ENCODE results near the gene MYBPC3. TPM values are rescaled to one million over a fixed set of nuclear protein-coding genes. Genes with fewer than 3 reads are reported as not detected.

The MYBPC3 gene
- total and polyA plus RNA-seq, 10 of the 15 experiments (the other 5 are each of a cell fraction or from before 2014, with no cell fraction given) = 0.03 to 0.08 (median 0.03) TPM; not detected in 7

GRCh38 chr11:47394322-47395222 is 42.1 kb upstream of the MYBPC3 start:
- peak overlapping the region; percentile 72 for H3K4me2 ChIP-seq (ENCODE audit: control insufficient read depth, insufficient read depth)
- FAIRE-seq = peak; percentile 89
- peak in 1 of 2 experiments; percentile 61; a peak in 1 of 3 replicates for TF ChIP-seq EGR1 (IDR thresholded peaks at IDR 0.05; ENCODE audit: borderline replicate concordance in 1 of 2, low read depth in 2 of 2, low read length in 2 of 2)
- TF ChIP-seq STAT1 (conservative IDR thresholded peaks at IDR 0.05) = no peak; the same call in 1 of the 2 replicates
- peak; percentile 41 to 72; a peak in 2 of 4 replicates for TF ChIP-seq BHLHE40 (IDR thresholded peaks at IDR 0.05; ENCODE audit: borderline replicate concordance in 1 of 2, low read depth in 2 of 2, low read length in 1 of 2)
- TF ChIP-seq POLR2A (IDR thresholded peaks at IDR 0.05; ENCODE audit: low read depth, low read length) = peak; percentile 86
- 0 out of 2 replicates have a peak, but pooled peaks have one; percentile 29 for TF ChIP-seq TCF3 (IDR thresholded peaks at IDR 0.05; ENCODE audit: borderline replicate concordance, insufficient read depth, low read depth, low read length)
- no peak for TF ChIP-seq SREBF2 (IDR thresholded peaks at IDR 0.05; ENCODE audit: low read length)
- 0 out of 2 replicates have a peak, but pooled peaks have one; percentile 14 for TF ChIP-seq BCL11A (IDR thresholded peaks at IDR 0.05; ENCODE audit: low read depth, low read length)
- TF ChIP-seq YY1 (IDR thresholded peaks at IDR 0.05; ENCODE audit: low read depth, low read length) = peak; percentile 74
- TF ChIP-seq ATF7 (IDR thresholded peaks at IDR 0.05; ENCODE audit: low read depth) = no peak
- TF ChIP-seq SP1 (IDR thresholded peaks at IDR 0.05; ENCODE audit: low read depth, low read length) = peak; percentile 56
- 0 out of 2 replicates have a peak, but pooled peaks have one; percentile 69 for TF ChIP-seq SIN3A (IDR thresholded peaks at IDR 0.05; ENCODE audit: low read depth, low read length)
- no peak for TF ChIP-seq BMI1 (IDR thresholded peaks at IDR 0.05; ENCODE audit: borderline replicate concordance)
- no peak for TF ChIP-seq ATF3 (IDR thresholded peaks at IDR 0.05; ENCODE audit: borderline replicate concordance, extremely low read depth, low read depth, low read length)
- TF ChIP-seq, protein P1, sequence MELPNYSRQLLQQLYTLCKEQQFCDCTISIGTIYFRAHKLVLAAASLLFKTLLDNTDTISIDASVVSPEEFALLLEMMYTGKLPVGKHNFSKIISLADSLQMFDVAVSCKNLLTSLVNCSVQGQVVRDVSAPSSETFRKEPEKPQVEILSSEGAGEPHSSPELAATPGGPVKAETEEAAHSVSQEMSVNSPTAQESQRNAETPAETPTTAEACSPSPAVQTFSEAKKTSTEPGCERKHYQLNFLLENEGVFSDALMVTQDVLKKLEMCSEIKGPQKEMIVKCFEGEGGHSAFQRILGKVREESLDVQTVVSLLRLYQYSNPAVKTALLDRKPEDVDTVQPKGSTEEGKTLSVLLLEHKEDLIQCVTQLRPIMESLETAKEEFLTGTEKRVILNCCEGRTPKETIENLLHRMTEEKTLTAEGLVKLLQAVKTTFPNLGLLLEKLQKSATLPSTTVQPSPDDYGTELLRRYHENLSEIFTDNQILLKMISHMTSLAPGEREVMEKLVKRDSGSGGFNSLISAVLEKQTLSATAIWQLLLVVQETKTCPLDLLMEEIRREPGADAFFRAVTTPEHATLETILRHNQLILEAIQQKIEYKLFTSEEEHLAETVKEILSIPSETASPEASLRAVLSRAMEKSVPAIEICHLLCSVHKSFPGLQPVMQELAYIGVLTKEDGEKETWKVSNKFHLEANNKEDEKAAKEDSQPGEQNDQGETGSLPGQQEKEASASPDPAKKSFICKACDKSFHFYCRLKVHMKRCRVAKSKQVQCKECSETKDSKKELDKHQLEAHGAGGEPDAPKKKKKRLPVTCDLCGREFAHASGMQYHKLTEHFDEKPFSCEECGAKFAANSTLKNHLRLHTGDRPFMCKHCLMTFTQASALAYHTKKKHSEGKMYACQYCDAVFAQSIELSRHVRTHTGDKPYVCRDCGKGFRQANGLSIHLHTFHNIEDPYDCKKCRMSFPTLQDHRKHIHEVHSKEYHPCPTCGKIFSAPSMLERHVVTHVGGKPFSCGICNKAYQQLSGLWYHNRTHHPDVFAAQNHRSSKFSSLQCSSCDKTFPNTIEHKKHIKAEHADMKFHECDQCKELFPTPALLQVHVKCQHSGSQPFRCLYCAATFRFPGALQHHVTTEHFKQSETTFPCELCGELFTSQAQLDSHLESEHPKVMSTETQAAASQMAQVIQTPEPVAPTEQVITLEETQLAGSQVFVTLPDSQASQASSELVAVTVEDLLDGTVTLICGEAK (IDR thresholded peaks at IDR 0.05; ENCODE audit: borderline replicate concordance) = peak; percentile 76
- TF ChIP-seq RCOR1 (conservative IDR thresholded peaks at IDR 0.05; ENCODE audit: low read depth, low read length) = 0 out of 2 replicates have a peak, but pooled peaks have one; percentile 74

More at GRCh38 chr11:47394322-47395222, 42.1 kb upstream of the MYBPC3 start:
- POLR2A ChIA-PET = interaction anchor here (0.6 to 8.5 kb wide), 3 partner anchors 11 to 27 kb away, joined by 5 to 94 read pairs (median 5); partner anchors contain the start of gene SPI1
- Histone ChIP-seq H3K36me3 (ENCODE audit: control insufficient read depth in 2 of 2, insufficient read depth in 2 of 2, low read length in 1 of 2) (no peaks in the 10 kb centered on the region; a peak in 1 of 4 replicates), H3K9ac (ENCODE audit: control insufficient read depth, insufficient read depth, low read length) (peak overlapping the region; percentile 78), H3K9me3 (replicated peaks; ENCODE audit: control insufficient read depth, insufficient read depth, low read length) (no peaks in the 10 kb centered on the region), H3K4me1 (ENCODE audit: control insufficient read depth, insufficient read depth, low read length) (peaks cover 51% of the 10 kb centered on the region), H4K20me1 (ENCODE audit: control insufficient read depth, insufficient read depth) (no peaks in the 10 kb centered on the region), H3K4me3 (peak overlapping the region; percentile 25; the same call in 1 of the 2 replicates), H3K27ac (ENCODE audit: control insufficient read depth, insufficient read depth) (peak overlapping the region; percentile 93), H3K79me2 (ENCODE audit: control insufficient read depth, insufficient read depth, low read length) (no peaks in the 10 kb centered on the region; the same call in 1 of the 2 replicates), H3K27me3 (replicated peaks in 1 of 2; ENCODE audit: control insufficient read depth in 2 of 2, insufficient read depth in 2 of 2, low read length in 1 of 2) (no peaks in the 10 kb centered on the region), H2AFZ (ENCODE audit: control insufficient read depth, low read depth, low read length) (peak overlapping the region; percentile 83)
- CTCF ChIA-PET = interaction anchor here (1.6 to 3.4 kb wide), 2 partner anchors 12 to 21 kb away, joined by 5 to 40 read pairs; no protein-coding TSS in a partner anchor
- DNase-seq (ENCODE audit: low read depth, low spot score) (no peak), ATAC-seq (peak; percentile 73)
- SMC1A ChIA-PET (ENCODE audit: uncharacterized antibody, unreplicated experiment) = interaction anchor here (1.2 to 5.0 kb wide), 3 partner anchors 11 to 21 kb away, joined by 3 to 36 read pairs (median 23); partner anchors contain the start of gene SPI1
- TSS peak; percentile 85 for BruUV-seq (replicated peaks)
- WGBS (ENCODE audit: insufficient coverage, insufficient replicate concordance, low lambda C conversion rate, missing lambda C conversion rate) = 34% methylated on average over 33 of the region's 39 CpGs
- intact Hi-C loops (cut with micrococcal nuclease; ENCODE audit: unreplicated experiment) = no loop called here
- RAD21 ChIA-PET (ENCODE audit: unreplicated experiment) = interaction anchor here (1.0 to 1.8 kb wide), 3 partner anchors 13 to 16 kb away, joined by 4 to 8 read pairs (median 4); partner anchors contain the start of gene SPI1
- in situ Hi-C loops (cut with MboI) = no loop called here

Data from GM12878 (cell line).